ENCODE results near the gene MED13. TPM values are rescaled to one million over a fixed set of nuclear protein-coding genes. Genes with fewer than 3 reads are reported as not detected.

Gene MED13
- total and polyA plus RNA-seq, 9 of the 15 experiments (the other 6 are each of a cell fraction or from before 2014, with no cell fraction given): 5.4 to 48.4 (median 28.2) TPM

- DNase-seq (ENCODE audit: extremely low read depth in 1 of 4, low spot score in 3 of 4) (no peak), ATAC-seq (no peak), FAIRE-seq (no peak)
- no peaks in the 10 kb centered on the region for H3K36me3 ChIP-seq (ENCODE audit: control insufficient read depth, insufficient read depth, low read length)
- no peak overlapping the region for H3K4me2 ChIP-seq (ENCODE audit: insufficient read depth, low read length)
- in situ Hi-C loops (cut with MboI): loop anchor here (25.0 kb wide), 1 partner anchor 674 kb away; no protein-coding TSS in a partner anchor
- no peaks in the 10 kb centered on the region for H3K79me2 ChIP-seq (ENCODE audit: control insufficient read depth, insufficient read depth, low read length)
- ChIA-PET CTCF (ENCODE audit: low intra/inter-chr PET ratio) (no interaction called here), POLR2A (interaction anchor here (0.6 to 1.5 kb wide), 5 partner anchors 13 to 1172 kb away, joined by 3 to 5 read pairs (median 4); no protein-coding TSS in a partner anchor)
- no peaks in the 10 kb centered on the region for H3K9me3 ChIP-seq (replicated peaks; ENCODE audit: control insufficient read depth, insufficient read depth, low read depth, low read length)
- no peak overlapping the region for H3K4me3 ChIP-seq
- H4K20me1 ChIP-seq (replicated peaks; ENCODE audit: control insufficient read depth, insufficient read depth, low read length): no peaks in the 10 kb centered on the region
- no TSS peak for BruUV-seq (replicated peaks)
- H3K9ac ChIP-seq (ENCODE audit: insufficient read depth in 1 of 2, low read depth in 2 of 2, low read length in 2 of 2): no peak overlapping the region
- no peaks in the 10 kb centered on the region for H3K27me3 ChIP-seq (ENCODE audit: control insufficient read depth in 2 of 2, insufficient read depth in 2 of 2, low read length in 2 of 2)
- no peak overlapping the region for H2AFZ ChIP-seq (ENCODE audit: low read depth, low read length)
- intact Hi-C loops (cut with micrococcal nuclease): no loop called here
- TF ChIP-seq REST (IDR thresholded peaks at IDR 0.05; ENCODE audit: borderline replicate concordance) (peak; percentile 84), REST (CRISPR knock-in tag; IDR thresholded peaks at IDR 0.05; ENCODE audit: low read depth) (no peak), MIER1 (IDR thresholded peaks at IDR 0.05; ENCODE audit: low read depth) (peak; percentile 48; the same call in 1 of the 2 replicates), NR2C2 (CRISPR knock-in tag; IDR thresholded peaks at IDR 0.05) (no peak), NR2C2 (tag; IDR thresholded peaks at IDR 0.05) (0 out of 2 replicates have a peak, but pooled peaks have one; percentile 15), ZNF165 (CRISPR knock-in tag; IDR thresholded peaks at IDR 0.05; ENCODE audit: borderline replicate concordance) (no peak), FOXJ3 (CRISPR knock-in tag; IDR thresholded peaks at IDR 0.05) (no peak), RAD51 (IDR thresholded peaks at IDR 0.05; ENCODE audit: borderline replicate concordance, low read depth) (peak; percentile 63), ZNF384 (IDR thresholded peaks at IDR 0.05; ENCODE audit: low read depth, low read length) (0 out of 2 replicates have a peak, but pooled peaks have one; percentile 63), ZBTB11 (CRISPR knock-in tag; IDR thresholded peaks at IDR 0.05) (peak in 1 of 3 experiments; percentile 27; a peak in 1 of 6 replicates)
- H3K9me1 ChIP-seq (ENCODE audit: control insufficient read depth, insufficient read depth, low read length): no peaks in the 10 kb centered on the region
- peaks cover 0 to 3% of the 10 kb centered on the region in 2 experiments; a peak in 1 of 5 replicates for H3K4me1 ChIP-seq (replicated peaks in 1 of 2; ENCODE audit: control insufficient read depth in 2 of 2, insufficient read depth in 2 of 2, low read length in 2 of 2)
- 19% methylated on average over 7 of the region's 7 CpGs for WGBS (ENCODE audit: insufficient coverage, low coverage, missing lambda C conversion rate)
- no peak overlapping the region for H3K27ac ChIP-seq (ENCODE audit: extremely low read depth, low read depth, low read length)
These were observed 46.6 kb upstream of the MED13 start for GRCh38 chr17:62111562-62112171.
